Esophagus muscularis mucosa (tissue), 4 donors: ENCODE results near the gene C2CD3. TPM values are rescaled to one million over a fixed set of nuclear protein-coding genes. Genes with fewer than 3 reads are reported as not detected.

ENCODE experiments used
- DNase-seq: peaks from one replicate; pipeline ENCODE4 v3.0.0-alpha.2; 2017; ENCODE audit errors: extremely low spot score
- H3K27ac ChIP-seq, 4 donors: fragments of 200-600 bp; sonication (generic); replicated peaks in 1 of 4; 1 replicate in 3 of 4; 2 replicates in 1 of 4; pipeline ENCODE4 v1.5.1; 2016 to 2019; ENCODE audit warnings: mild to moderate bottlenecking in 1 of 4
- H3K27me3 ChIP-seq, 4 donors: fragments of 200-600 bp; sonication (generic); one replicate each; pipeline versions ENCODE4 v1.5.1 to v1.6.0; 2016 to 2019
- H3K36me3 ChIP-seq, 4 donors: fragments of 200-600 bp; sonication (generic); one replicate each; pipeline ENCODE4 v1.5.1; 2016 to 2019
- H3K4me1 ChIP-seq, 4 donors: fragments of 200-600 bp; sonication (generic); one replicate each; pipeline ENCODE4 v1.5.1; 2016 to 2019
- H3K4me3 ChIP-seq, 4 donors: fragments of 200-600 bp; sonication (generic); 1 replicate in 2 of 4; 2 replicates in 2 of 4; pipeline ENCODE4 v1.5.1; 2016 to 2019; ENCODE audit warnings: mild to moderate bottlenecking in 4 of 4, moderate library complexity in 1 of 4
- H3K9me3 ChIP-seq, 4 donors: fragments of 200-600 bp; sonication (generic); 1 replicate in 3 of 4; 2 replicates in 1 of 4; pipeline ENCODE4 v1.5.1; 2016 to 2019
- CTCF ChIP-seq, 3 experiments: fragments of 200-600 bp in 2 of 3; fragments of 450-650 bp in 1 of 3; sonication (generic) in 2 of 3; IDR thresholded peaks; one replicate each; pipeline ENCODE4 v1.5.1; 2017 to 2019; ENCODE audit warnings: antibody characterized with exemption in 3 of 3, mild to moderate bottlenecking in 2 of 3, moderate library complexity in 1 of 3
- EP300 ChIP-seq: sonication (generic); formaldehyde crosslinking; IDR thresholded peaks from one replicate; pipeline ENCODE4 v1.6.1; 2017; ENCODE audit warnings: antibody characterized with exemption
- POLR2A ChIP-seq: fragments of 450-650 bp; IDR thresholded peaks from one replicate; pipeline ENCODE4 v1.6.1; 2017; ENCODE audit warnings: antibody characterized with exemption, moderate library complexity, mild to moderate bottlenecking, low read depth
- POLR2AphosphoS5 ChIP-seq, 2 donors: sonication (generic); formaldehyde crosslinking; IDR thresholded peaks; one replicate each; pipeline ENCODE4 v1.6.1; 2017; ENCODE audit warnings: antibody characterized with exemption in 2 of 2
- WGBS: methylation state at CpG from one replicate; pipeline ENCODE4 v1.1.5; 2018; 5-methylcytosine and 5-hydroxymethylcytosine counted together
- intact Hi-C: fragments of 100-400 bp; cut with DNase I; formaldehyde crosslinking; loops from one replicate; pipeline ENCODE4 v1.15.1; 2023
- total RNA-seq, 4 donors: library from RNA; depleted of rRNA; stranded (reverse); fragments of >200 nt; gene quantifications; one replicate each; pipeline versions ENCODE4 v1.1.0 to v1.2.1, GENCODE V29; 2016

C2CD3 gene
- total RNA-seq, 4 donors from 2014 or later = 17.9 to 31.5 (median 22.4) TPM

DNA sequence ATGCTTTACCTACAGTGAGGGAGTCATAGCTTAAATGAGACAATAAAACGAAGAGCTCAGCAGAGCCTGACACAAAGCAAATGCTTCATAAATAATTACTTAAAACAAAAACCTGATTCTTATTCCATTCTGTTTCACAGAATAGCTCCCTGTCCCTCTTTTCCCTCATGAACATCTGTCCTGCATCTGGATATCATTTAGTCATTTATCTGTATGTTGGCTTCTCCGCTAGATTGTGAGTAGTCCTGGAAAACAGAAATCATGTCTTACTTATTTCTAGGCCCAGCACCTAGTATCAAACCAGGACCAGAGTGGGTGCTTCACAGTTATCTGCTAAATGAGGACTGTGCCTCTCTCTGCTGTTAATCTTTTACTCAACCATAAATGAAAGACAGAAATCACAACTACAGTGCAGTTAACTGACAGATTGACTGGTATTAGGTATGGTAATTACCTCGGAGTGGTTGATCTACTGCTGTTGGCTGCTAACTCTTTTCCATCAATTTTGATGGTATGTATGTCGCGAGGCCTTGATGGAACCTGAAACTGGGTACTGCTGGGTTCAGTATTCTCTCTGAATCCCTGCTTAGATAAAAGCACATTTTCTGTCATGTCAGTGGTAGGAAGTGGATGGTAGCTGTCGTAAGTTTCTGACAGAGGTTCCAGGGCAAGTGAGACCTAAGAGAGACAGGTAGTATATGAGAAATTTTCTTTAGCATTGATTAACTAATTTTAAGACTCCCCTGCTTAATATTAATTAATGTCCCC, 31.5 kb downstream of the C2CD3 start:
- peaks cover 17 to 56% (median 33%) of the 10 kb centered on the region in 4 donors for H3K4me1 ChIP-seq
- no peak for DNase-seq
- H3K27me3 ChIP-seq = no peaks in the 10 kb centered on the region
- no peak overlapping the region for H3K4me3 ChIP-seq
- WGBS = 83% methylated on average over 6 of the region's 6 CpGs
- H3K36me3 ChIP-seq = peaks cover 0 to 27% (median 8%) of the 10 kb centered on the region in 4 donors
- intact Hi-C loops = loop anchor here (5.0 kb wide), 1 partner anchor 33 kb away; the partner anchor contains the start of genes C2CD3 and PPME1
- TF ChIP-seq EP300 = no peak
- TF ChIP-seq POLR2AphosphoS5 (IDR thresholded peaks at IDR 0.05) = no peak
- TF ChIP-seq CTCF (IDR thresholded peaks at IDR 0.05) = no peak
- no peak for TF ChIP-seq POLR2A
- H3K9me3 ChIP-seq = no peaks in the 10 kb centered on the region
- peak overlapping the region; percentile 76 to 81 (median 78) for H3K27ac ChIP-seq

- H3K4me1 ChIP-seq = peaks cover 17 to 57% (median 33%) of the 10 kb centered on the region in 4 donors
- no peak for DNase-seq
- TF ChIP-seq POLR2AphosphoS5 (IDR thresholded peaks at IDR 0.05) (peak; percentile 30 to 76), EP300 (no peak)
- H3K4me3 ChIP-seq = peak overlapping the region in 2 of 4 donors; percentile 3 to 4
- intact Hi-C loops = loop anchor here (5.0 kb wide), 1 partner anchor 34 kb away; the partner anchor contains the start of genes C2CD3 and PPME1
- 35% methylated on average over 2 of the region's 2 CpGs for WGBS
- H3K9me3 ChIP-seq = no peaks in the 10 kb centered on the region
- H3K27ac ChIP-seq = peak overlapping the region; percentile 76 to 81 (median 78)
- H3K36me3 ChIP-seq = peaks cover 0 to 34% (median 9%) of the 10 kb centered on the region in 4 donors
- H3K27me3 ChIP-seq = no peaks in the 10 kb centered on the region
Observed at GRCh38 chr11:74138572-74138971, 32.2 kb downstream of the C2CD3 start.

DNA sequence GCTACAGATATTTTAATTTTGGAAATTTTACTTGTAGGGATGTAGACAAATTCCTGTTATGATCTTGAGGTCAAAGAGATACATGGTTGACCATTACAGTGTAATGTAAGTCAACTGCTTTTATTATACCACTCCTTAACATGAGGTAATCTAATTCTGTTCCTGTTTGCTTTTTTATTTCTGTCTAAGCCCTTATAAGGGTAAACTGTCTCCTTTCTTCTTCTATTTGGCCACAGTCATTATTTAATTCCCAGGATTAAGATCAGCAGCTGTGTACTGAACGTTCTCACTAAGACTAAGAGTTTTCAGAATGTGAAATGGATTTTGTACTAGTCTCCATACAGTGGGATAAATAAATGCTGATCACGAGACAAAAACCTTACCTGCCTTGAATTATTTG, 32.8 kb downstream of the C2CD3 start:
- Histone ChIP-seq H3K36me3 (peaks cover 0 to 38% (median 12%) of the 10 kb centered on the region in 4 donors), H3K27ac (peak overlapping the region; percentile 76 to 81 (median 78)), H3K9me3 (no peaks in the 10 kb centered on the region), H3K4me3 (peak overlapping the region in 1 of 4 donors; percentile 4), H3K27me3 (no peaks in the 10 kb centered on the region), H3K4me1 (peaks cover 17 to 57% (median 33%) of the 10 kb centered on the region in 4 donors)
- WGBS = 46% methylated on average over 2 of the region's 2 CpGs
- intact Hi-C loops = loop anchor here (5.0 kb wide), 1 partner anchor 34 kb away; the partner anchor contains the start of genes C2CD3 and PPME1
- no peak for TF ChIP-seq POLR2AphosphoS5 (IDR thresholded peaks at IDR 0.05)
- no peak for TF ChIP-seq EP300
- no peak for TF ChIP-seq POLR2A
- TF ChIP-seq CTCF (IDR thresholded peaks at IDR 0.05) = no peak
- DNase-seq = no peak

DNA sequence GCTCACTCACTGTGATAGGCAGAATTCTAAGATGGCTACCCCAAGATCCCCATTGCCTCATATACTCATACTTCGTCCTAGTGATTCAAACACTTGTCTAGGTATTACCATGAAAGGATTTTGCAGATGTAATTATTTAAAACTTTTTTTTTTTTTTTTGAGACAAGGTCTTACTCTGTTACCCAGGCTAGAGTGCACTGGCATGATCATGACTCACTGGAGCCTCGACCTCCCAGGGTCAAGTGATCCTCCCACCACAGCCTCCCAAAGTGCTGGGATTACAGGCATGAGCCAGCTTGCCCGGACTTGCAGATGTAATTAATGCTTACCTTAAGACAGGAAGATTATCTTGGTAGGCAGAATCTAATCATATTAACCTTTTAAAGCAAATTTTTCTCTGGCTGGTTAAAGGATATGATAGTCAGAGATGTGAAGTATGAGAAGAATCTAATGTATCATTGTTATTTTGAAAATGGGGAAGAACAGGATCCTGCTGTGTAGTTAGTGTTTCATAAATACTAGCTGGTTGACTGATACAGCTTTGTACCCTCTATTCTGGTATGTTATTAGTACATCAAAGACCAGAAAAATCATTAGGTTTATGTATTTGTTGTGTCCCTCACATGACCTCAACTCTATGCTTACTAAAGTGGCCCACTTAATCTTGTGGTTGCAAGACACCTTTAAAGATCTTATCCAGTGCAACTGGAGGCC, 35.5 kb downstream of the C2CD3 start:
- WGBS = 81% methylated on average over 3 of the region's 3 CpGs
- H3K9me3 ChIP-seq = no peaks in the 10 kb centered on the region
- peaks cover 8 to 65% (median 26%) of the 10 kb centered on the region in 4 donors for H3K36me3 ChIP-seq
- H3K4me3 ChIP-seq = no peak overlapping the region
- peaks cover 17 to 39% (median 24%) of the 10 kb centered on the region in 4 donors for H3K4me1 ChIP-seq
- TF ChIP-seq EP300 (no peak), POLR2A (no peak), POLR2AphosphoS5 (IDR thresholded peaks at IDR 0.05) (no peak), CTCF (IDR thresholded peaks at IDR 0.05) (no peak)
- no peak for DNase-seq
- no peak overlapping the region for H3K27ac ChIP-seq
- no peaks in the 10 kb centered on the region for H3K27me3 ChIP-seq
- intact Hi-C loops = loop anchor here (5.0 kb wide), 1 partner anchor 37 kb away; the partner anchor contains the start of genes C2CD3 and PPME1

DNA sequence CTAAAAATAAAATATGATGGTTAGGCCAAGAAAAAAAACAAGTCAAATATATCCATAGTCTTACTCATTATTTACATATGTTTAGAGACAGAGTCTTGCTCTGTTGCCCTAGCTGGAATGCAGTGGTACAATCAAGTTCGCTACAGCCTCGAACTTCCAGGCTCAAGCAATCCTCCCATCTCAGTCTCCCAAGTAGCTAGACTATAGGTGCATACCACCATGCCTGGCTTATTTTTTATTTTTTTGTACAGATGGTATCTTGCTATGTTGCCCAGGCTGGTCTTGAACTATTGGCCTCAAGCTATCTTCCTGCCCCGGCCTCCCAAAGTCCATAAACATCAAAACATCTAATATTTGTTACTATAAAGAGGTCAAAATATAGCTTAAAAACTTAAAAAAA, 36.1 kb downstream of the C2CD3 start:
- Histone ChIP-seq H3K27me3 (no peaks in the 10 kb centered on the region), H3K36me3 (peaks cover 8 to 67% (median 28%) of the 10 kb centered on the region in 4 donors), H3K4me3 (no peak overlapping the region), H3K4me1 (peaks cover 16 to 32% (median 19%) of the 10 kb centered on the region in 4 donors), H3K27ac (no peak overlapping the region), H3K9me3 (no peaks in the 10 kb centered on the region)
- intact Hi-C loops = loop anchor here (5.0 kb wide), 1 partner anchor 38 kb away; the partner anchor contains the start of genes C2CD3 and PPME1
- no peak for DNase-seq
- 95% methylated on average over 3 of the region's 3 CpGs for WGBS
- TF ChIP-seq POLR2A (no peak), EP300 (no peak), CTCF (IDR thresholded peaks at IDR 0.05) (no peak), POLR2AphosphoS5 (IDR thresholded peaks at IDR 0.05) (no peak)
